Measurements from ENCODE around the gene AHDC1. TPM values are rescaled to one million over a fixed set of nuclear protein-coding genes. Genes with fewer than 3 reads are reported as not detected.
"Not testable (repeated sequence)": the region's sequence is repeated elsewhere in the genome, so short reads cannot be mapped to it uniquely, and the experiment has no call there.

Gene AHDC1
- total RNA-seq, 2 donors from 2014 or later: 27.1 to 83.7 TPM

- Histone ChIP-seq H3K36me3 (no peaks in the 10 kb centered on the region), H3K4me1 (replicated peaks) (no peaks in the 10 kb centered on the region), H3K4me3 (no peak overlapping the region), H3K9me3 (no peaks in the 10 kb centered on the region), H3K27ac (no peak overlapping the region), H3K27me3 (replicated peaks; ENCODE audit: insufficient read depth) (no peaks in the 10 kb centered on the region)
- intact Hi-C loops (cut with DNase I): no loop called here
- TF ChIP-seq CTCF (IDR thresholded peaks at IDR 0.05) (no peak), POLR2AphosphoS5 (IDR thresholded peaks at IDR 0.05) (no peak), POLR2A (IDR thresholded peaks at IDR 0.05) (no peak)
- DNase-seq (ENCODE audit: low spot score): no peak
- WGBS: 95% methylated on average over 5 of the region's 5 CpGs
These were observed 40.6 kb upstream of the AHDC1 start for GRCh38 chr1:27644369-27645070.

GRCh38 chr1:27643600-27644368, 39.8 kb upstream of the AHDC1 start:
- TF ChIP-seq CTCF (IDR thresholded peaks at IDR 0.05): peak; percentile 51 to 70 (median 62)
- TF ChIP-seq POLR2A (IDR thresholded peaks at IDR 0.05): no peak
- TF ChIP-seq POLR2AphosphoS5 (IDR thresholded peaks at IDR 0.05): no peak
- intact Hi-C loops (cut with DNase I): no loop called here
- Histone ChIP-seq H3K4me3 (no peak overlapping the region), H3K27me3 (replicated peaks; ENCODE audit: insufficient read depth) (no peaks in the 10 kb centered on the region), H3K4me1 (replicated peaks) (no peaks in the 10 kb centered on the region), H3K27ac (no peak overlapping the region), H3K36me3 (no peaks in the 10 kb centered on the region), H3K9me3 (no peaks in the 10 kb centered on the region)
- WGBS: 39% methylated on average over 13 of the region's 13 CpGs
- no peak for DNase-seq (ENCODE audit: low spot score)

GRCh38 chr1:27640514-27640913, 36.6 kb upstream of the AHDC1 start:
- H3K27me3 ChIP-seq (replicated peaks; ENCODE audit: insufficient read depth); H3K27ac ChIP-seq; intact Hi-C loops (cut with DNase I); H3K4me1 ChIP-seq (replicated peaks); H3K4me3 ChIP-seq; H3K36me3 ChIP-seq; DNase-seq (ENCODE audit: low spot score); H3K9me3 ChIP-seq: not testable (repeated sequence)
- WGBS: 92% methylated on average over 9 of the region's 9 CpGs

GRCh38 chr1:27638805-27639204, 34.9 kb upstream of the AHDC1 start:
- DNase-seq (ENCODE audit: low spot score): no peak
- Histone ChIP-seq H3K4me1 (replicated peaks) (no peaks in the 10 kb centered on the region), H3K27me3 (replicated peaks; ENCODE audit: insufficient read depth) (no peaks in the 10 kb centered on the region), H3K4me3 (no peak overlapping the region), H3K36me3 (no peaks in the 10 kb centered on the region), H3K27ac (no peak overlapping the region), H3K9me3 (no peaks in the 10 kb centered on the region)
- intact Hi-C loops (cut with DNase I): no loop called here
- 98% methylated on average over 2 of the region's 2 CpGs for WGBS
- no peak for TF ChIP-seq POLR2AphosphoS5 (IDR thresholded peaks at IDR 0.05)
- no peak for TF ChIP-seq POLR2A (IDR thresholded peaks at IDR 0.05)
- TF ChIP-seq CTCF (IDR thresholded peaks at IDR 0.05): no peak

GRCh38 chr1:27638047-27638734, 34.2 kb upstream of the AHDC1 start:
- 79% methylated on average over 5 of the region's 5 CpGs for WGBS
- TF ChIP-seq POLR2AphosphoS5 (IDR thresholded peaks at IDR 0.05) (no peak), CTCF (IDR thresholded peaks at IDR 0.05) (no peak), POLR2A (IDR thresholded peaks at IDR 0.05) (no peak)
- H3K27me3 ChIP-seq (replicated peaks; ENCODE audit: insufficient read depth): no peaks in the 10 kb centered on the region
- H3K36me3 ChIP-seq: no peaks in the 10 kb centered on the region
- intact Hi-C loops (cut with DNase I): no loop called here
- H3K4me1 ChIP-seq (replicated peaks): no peaks in the 10 kb centered on the region
- no peak for DNase-seq (ENCODE audit: low spot score)
- no peak overlapping the region for H3K27ac ChIP-seq
- no peaks in the 10 kb centered on the region for H3K9me3 ChIP-seq
- H3K4me3 ChIP-seq: no peak overlapping the region

All from prostate gland (tissue), 2 donors.